ENCODE measurements around the gene SYNE3. TPM values are rescaled to one million over a fixed set of nuclear protein-coding genes. Genes with fewer than 3 reads are reported as not detected.

Gene SYNE3
- total RNA-seq, 1 donor from 2014 or later = 21.4 TPM

GRCh38 chr14:95541932-95542930, 25.8 kb upstream of the SYNE3 start:
- H3K9ac ChIP-seq (ENCODE audit: low read depth in 1 of 3, low read length in 3 of 3) = no peak overlapping the region
- peaks cover 18 to 29% (median 28%) of the 10 kb centered on the region in 3 donors for H3K4me1 ChIP-seq (ENCODE audit: control insufficient read depth in 3 of 3, insufficient read depth in 3 of 3, low read length in 3 of 3)

GRCh38 chr14:95541346-95541745, 24.9 kb upstream of the SYNE3 start:
- H3K4me1 ChIP-seq (ENCODE audit: control insufficient read depth in 3 of 3, insufficient read depth in 3 of 3, low read length in 3 of 3) = peaks cover 26 to 37% (median 35%) of the 10 kb centered on the region in 3 donors
- H3K36me3 ChIP-seq (ENCODE audit: control insufficient read depth in 3 of 3, insufficient read depth in 3 of 3, low read length in 3 of 3) = peaks cover 0 to 8% (median 3%) of the 10 kb centered on the region in 3 donors
- H3K27ac ChIP-seq (ENCODE audit: low read depth, low read length) = no peak overlapping the region
- H3K27me3 ChIP-seq (ENCODE audit: control insufficient read depth in 3 of 3, insufficient read depth in 3 of 3, low read length in 3 of 3) = no peaks in the 10 kb centered on the region
- no peak overlapping the region for H3K9ac ChIP-seq (ENCODE audit: low read depth in 1 of 3, low read length in 3 of 3)
- no peaks in the 10 kb centered on the region for H3K9me3 ChIP-seq (ENCODE audit: control insufficient read depth in 3 of 3, low read length in 3 of 3)
- H3K4me3 ChIP-seq (ENCODE audit: low read length in 3 of 3) = no peak overlapping the region

More at GRCh38 chr14:95541932-95542930, 25.8 kb upstream of the SYNE3 start:
- Histone ChIP-seq H3K4me3 (ENCODE audit: low read length in 3 of 3) (no peak overlapping the region), H3K27me3 (ENCODE audit: control insufficient read depth in 3 of 3, insufficient read depth in 3 of 3, low read length in 3 of 3) (no peaks in the 10 kb centered on the region), H3K27ac (ENCODE audit: low read depth, low read length) (no peak overlapping the region), H3K36me3 (ENCODE audit: control insufficient read depth in 3 of 3, insufficient read depth in 3 of 3, low read length in 3 of 3) (peaks cover 0 to 8% (median 3%) of the 10 kb centered on the region in 3 donors), H3K9me3 (ENCODE audit: control insufficient read depth in 3 of 3, low read length in 3 of 3) (no peaks in the 10 kb centered on the region)

GRCh38 chr14:95540236-95540855, 23.9 kb upstream of the SYNE3 start:
- no peaks in the 10 kb centered on the region for H3K9me3 ChIP-seq (ENCODE audit: control insufficient read depth in 3 of 3, low read length in 3 of 3)
- peaks cover 0 to 8% (median 3%) of the 10 kb centered on the region in 3 donors for H3K36me3 ChIP-seq (ENCODE audit: control insufficient read depth in 3 of 3, insufficient read depth in 3 of 3, low read length in 3 of 3)
- H3K4me3 ChIP-seq (ENCODE audit: low read length in 3 of 3) = no peak overlapping the region
- H3K9ac ChIP-seq (ENCODE audit: low read depth in 1 of 3, low read length in 3 of 3) = no peak overlapping the region
- H3K27ac ChIP-seq (ENCODE audit: low read depth, low read length) = no peak overlapping the region
- H3K4me1 ChIP-seq (ENCODE audit: control insufficient read depth in 3 of 3, insufficient read depth in 3 of 3, low read length in 3 of 3) = peaks cover 36 to 44% (median 42%) of the 10 kb centered on the region in 3 donors
- no peaks in the 10 kb centered on the region for H3K27me3 ChIP-seq (ENCODE audit: control insufficient read depth in 3 of 3, insufficient read depth in 3 of 3, low read length in 3 of 3)

GRCh38 chr14:95538801-95539509, 22.5 kb upstream of the SYNE3 start:
- Histone ChIP-seq H3K27me3 (ENCODE audit: control insufficient read depth in 3 of 3, insufficient read depth in 3 of 3, low read length in 3 of 3) (no peaks in the 10 kb centered on the region), H3K4me1 (ENCODE audit: control insufficient read depth in 3 of 3, insufficient read depth in 3 of 3, low read length in 3 of 3) (peaks cover 37 to 43% (median 40%) of the 10 kb centered on the region in 3 donors), H3K4me3 (ENCODE audit: low read length in 3 of 3) (peak overlapping the region in 1 of 3 donors; percentile 1), H3K9ac (ENCODE audit: low read depth in 1 of 3, low read length in 3 of 3) (no peak overlapping the region), H3K9me3 (ENCODE audit: control insufficient read depth in 3 of 3, low read length in 3 of 3) (no peaks in the 10 kb centered on the region), H3K36me3 (ENCODE audit: control insufficient read depth in 3 of 3, insufficient read depth in 3 of 3, low read length in 3 of 3) (peaks cover 0 to under 1% (median 0%) of the 10 kb centered on the region in 3 donors), H3K27ac (ENCODE audit: low read depth, low read length) (peak overlapping the region; percentile 74)

GRCh38 chr14:95537298-95538089, 21.0 kb upstream of the SYNE3 start:
- peak overlapping the region; percentile 74 for H3K27ac ChIP-seq (ENCODE audit: low read depth, low read length)
- peak overlapping the region in 2 of 3 donors; percentile 44 to 96 for H3K9ac ChIP-seq (ENCODE audit: low read depth in 1 of 3, low read length in 3 of 3)
- H3K4me3 ChIP-seq (ENCODE audit: low read length in 3 of 3) = peak overlapping the region; percentile 34 to 96 (median 93)
- H3K36me3 ChIP-seq (ENCODE audit: control insufficient read depth in 3 of 3, insufficient read depth in 3 of 3, low read length in 3 of 3) = no peaks in the 10 kb centered on the region
- H3K27me3 ChIP-seq (ENCODE audit: control insufficient read depth in 3 of 3, insufficient read depth in 3 of 3, low read length in 3 of 3) = no peaks in the 10 kb centered on the region
- no peaks in the 10 kb centered on the region for H3K9me3 ChIP-seq (ENCODE audit: control insufficient read depth in 3 of 3, low read length in 3 of 3)
- peaks cover 51 to 54% (median 54%) of the 10 kb centered on the region in 3 donors for H3K4me1 ChIP-seq (ENCODE audit: control insufficient read depth in 3 of 3, insufficient read depth in 3 of 3, low read length in 3 of 3)

GRCh38 chr14:95536671-95537070, 20.2 kb upstream of the SYNE3 start:
- H3K9ac ChIP-seq (ENCODE audit: low read depth in 1 of 3, low read length in 3 of 3) = peak overlapping the region; percentile 88 to 96 (median 94)
- peak overlapping the region; percentile 74 for H3K27ac ChIP-seq (ENCODE audit: low read depth, low read length)
- no peaks in the 10 kb centered on the region for H3K27me3 ChIP-seq (ENCODE audit: control insufficient read depth in 3 of 3, insufficient read depth in 3 of 3, low read length in 3 of 3)

GRCh38 chr14:95536036-95536593, 19.7 kb upstream of the SYNE3 start:
- Histone ChIP-seq H3K9me3 (ENCODE audit: control insufficient read depth in 3 of 3, low read length in 3 of 3) (no peaks in the 10 kb centered on the region), H3K4me1 (ENCODE audit: control insufficient read depth in 3 of 3, insufficient read depth in 3 of 3, low read length in 3 of 3) (peaks cover 60 to 66% (median 62%) of the 10 kb centered on the region in 3 donors), H3K27me3 (ENCODE audit: control insufficient read depth in 3 of 3, insufficient read depth in 3 of 3, low read length in 3 of 3) (no peaks in the 10 kb centered on the region), H3K9ac (ENCODE audit: low read depth in 1 of 3, low read length in 3 of 3) (peak overlapping the region; percentile 88 to 96 (median 94)), H3K36me3 (ENCODE audit: control insufficient read depth in 3 of 3, insufficient read depth in 3 of 3, low read length in 3 of 3) (no peaks in the 10 kb centered on the region), H3K4me3 (ENCODE audit: low read length in 3 of 3) (peak overlapping the region; percentile 91 to 96 (median 93)), H3K27ac (ENCODE audit: low read depth, low read length) (peak overlapping the region; percentile 74)

More at GRCh38 chr14:95536671-95537070, 20.2 kb upstream of the SYNE3 start:
- peaks cover 57 to 61% (median 59%) of the 10 kb centered on the region in 3 donors for H3K4me1 ChIP-seq (ENCODE audit: control insufficient read depth in 3 of 3, insufficient read depth in 3 of 3, low read length in 3 of 3)
- H3K4me3 ChIP-seq (ENCODE audit: low read length in 3 of 3) = peak overlapping the region; percentile 91 to 96 (median 93)
- no peaks in the 10 kb centered on the region for H3K9me3 ChIP-seq (ENCODE audit: control insufficient read depth in 3 of 3, low read length in 3 of 3)
- no peaks in the 10 kb centered on the region for H3K36me3 ChIP-seq (ENCODE audit: control insufficient read depth in 3 of 3, insufficient read depth in 3 of 3, low read length in 3 of 3)

GRCh38 chr14:95535226-95536021, 19.0 kb upstream of the SYNE3 start:
- no peaks in the 10 kb centered on the region for H3K9me3 ChIP-seq (ENCODE audit: control insufficient read depth in 3 of 3, low read length in 3 of 3)
- H3K36me3 ChIP-seq (ENCODE audit: control insufficient read depth in 3 of 3, insufficient read depth in 3 of 3, low read length in 3 of 3) = peaks cover 0 to 3% (median 1%) of the 10 kb centered on the region in 3 donors
- peak overlapping the region; percentile 88 to 96 (median 94) for H3K9ac ChIP-seq (ENCODE audit: low read depth in 1 of 3, low read length in 3 of 3)
- H3K27ac ChIP-seq (ENCODE audit: low read depth, low read length) = peak overlapping the region; percentile 74
- H3K27me3 ChIP-seq (ENCODE audit: control insufficient read depth in 3 of 3, insufficient read depth in 3 of 3, low read length in 3 of 3) = no peaks in the 10 kb centered on the region
- H3K4me3 ChIP-seq (ENCODE audit: low read length in 3 of 3) = peak overlapping the region; percentile 91 to 96 (median 93)
- peaks cover 62 to 73% (median 67%) of the 10 kb centered on the region in 3 donors for H3K4me1 ChIP-seq (ENCODE audit: control insufficient read depth in 3 of 3, insufficient read depth in 3 of 3, low read length in 3 of 3)
